Measurements from ENCODE around the gene ZNF407.

The ZNF407 gene

GRCh38 chr18:74857901-74858300, 260.2 kb downstream of the ZNF407 start:
- DNase-seq (ENCODE audit: low read depth in 2 of 2): no peak
- TF ChIP-seq CTCF (IDR thresholded peaks at IDR 0.05; ENCODE audit: low read depth, low read length): no peak
- H3K4me3 ChIP-seq (replicated peaks in 1 of 2; ENCODE audit: low read depth in 2 of 2, low read length in 2 of 2): no peak overlapping the region

GRCh38 chr18:74861154-74861553, 263.5 kb downstream of the ZNF407 start:
- peak; percentile 11 to 26 for DNase-seq (ENCODE audit: low read depth in 2 of 2)
- no peak overlapping the region for H3K4me3 ChIP-seq (replicated peaks in 1 of 2; ENCODE audit: low read depth in 2 of 2, low read length in 2 of 2)
- no peak for TF ChIP-seq CTCF (IDR thresholded peaks at IDR 0.05; ENCODE audit: low read depth, low read length)

DNA sequence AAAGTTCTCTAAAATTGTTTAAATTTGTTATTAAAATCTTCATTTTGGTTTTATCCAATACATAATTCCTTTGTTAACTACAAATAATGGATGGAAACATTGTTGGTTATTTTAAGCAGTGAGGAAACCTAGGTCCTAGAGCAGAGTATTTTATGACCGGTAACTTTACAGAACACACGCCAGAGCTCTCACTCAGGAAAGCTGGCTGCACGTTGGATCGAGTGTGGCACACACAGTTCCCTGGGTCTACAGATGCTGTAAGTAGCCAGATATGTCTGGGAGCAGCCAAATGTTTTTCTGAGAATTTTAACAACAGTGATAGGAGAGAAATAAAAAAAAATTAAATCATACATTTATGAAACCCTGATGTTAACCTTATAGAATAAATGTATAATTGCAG, 264.4 kb downstream of the ZNF407 start:
- TF ChIP-seq CTCF (IDR thresholded peaks at IDR 0.05; ENCODE audit: low read depth, low read length): no peak
- no peak overlapping the region for H3K4me3 ChIP-seq (replicated peaks in 1 of 2; ENCODE audit: low read depth in 2 of 2, low read length in 2 of 2)
- no peak for DNase-seq (ENCODE audit: low read depth in 2 of 2)

GRCh38 chr18:74866577-74866976, 268.9 kb downstream of the ZNF407 start:
- no peak overlapping the region for H3K4me3 ChIP-seq (replicated peaks in 1 of 2; ENCODE audit: low read depth in 2 of 2, low read length in 2 of 2)
- DNase-seq (ENCODE audit: low read depth in 2 of 2): no peak
- no peak for TF ChIP-seq CTCF (IDR thresholded peaks at IDR 0.05; ENCODE audit: low read depth, low read length)

- no peak overlapping the region for H3K4me3 ChIP-seq (replicated peaks in 1 of 2; ENCODE audit: low read depth in 2 of 2, low read length in 2 of 2)
- DNase-seq (ENCODE audit: low read depth in 2 of 2): no peak
- no peak for TF ChIP-seq CTCF (IDR thresholded peaks at IDR 0.05; ENCODE audit: low read depth, low read length)
Measured at GRCh38 chr18:74868461-74868860, 270.8 kb downstream of the ZNF407 start.

- peak in 1 of 2 donors; percentile 12 for DNase-seq (ENCODE audit: low read depth in 2 of 2)
- no peak for TF ChIP-seq CTCF (IDR thresholded peaks at IDR 0.05; ENCODE audit: low read depth, low read length)
- no peak overlapping the region for H3K4me3 ChIP-seq (replicated peaks in 1 of 2; ENCODE audit: low read depth in 2 of 2, low read length in 2 of 2)
Measured at GRCh38 chr18:74869904-74870863, 272.5 kb downstream of the ZNF407 start.
